Activated naive CD4-positive, alpha-beta T cell treated with anti-CD3 and anti-CD28 coated beads, Interleukin-2, amount 50 U/mL, for 16 hours (primary cell): ENCODE measurements around the gene NFYB.

Experiments used
- DNase-seq: peaks from one replicate; pipeline ENCODE4 v3.0.0-alpha.2; 2020

The NFYB gene

GRCh38 chr12:104109446-104110271, 28.4 kb downstream of the NFYB start:
- no peak for DNase-seq

- DNase-seq, result peak; percentile 89
Measured at GRCh38 chr12:104108755-104109445, 29.1 kb downstream of the NFYB start.

DNA sequence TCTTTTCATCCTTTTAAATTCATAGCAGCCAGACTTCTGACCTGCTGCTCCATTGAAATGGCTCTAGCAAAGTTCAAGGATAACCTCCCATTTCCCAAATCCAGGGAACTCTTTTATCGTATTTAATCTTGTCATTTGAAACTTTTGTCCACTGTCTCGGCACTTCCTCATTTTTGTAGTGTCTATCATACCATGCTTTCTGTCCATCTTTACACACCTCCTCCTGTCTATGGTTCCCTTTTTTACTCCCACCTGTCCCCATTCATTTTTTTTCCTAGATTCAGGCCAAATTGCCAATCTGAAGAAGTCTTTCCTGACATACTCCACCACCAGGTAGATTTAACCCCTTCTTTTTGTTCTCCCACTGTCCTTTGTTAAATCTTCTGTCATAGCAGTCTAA, 31.0 kb downstream of the NFYB start:
- no peak for DNase-seq

DNA sequence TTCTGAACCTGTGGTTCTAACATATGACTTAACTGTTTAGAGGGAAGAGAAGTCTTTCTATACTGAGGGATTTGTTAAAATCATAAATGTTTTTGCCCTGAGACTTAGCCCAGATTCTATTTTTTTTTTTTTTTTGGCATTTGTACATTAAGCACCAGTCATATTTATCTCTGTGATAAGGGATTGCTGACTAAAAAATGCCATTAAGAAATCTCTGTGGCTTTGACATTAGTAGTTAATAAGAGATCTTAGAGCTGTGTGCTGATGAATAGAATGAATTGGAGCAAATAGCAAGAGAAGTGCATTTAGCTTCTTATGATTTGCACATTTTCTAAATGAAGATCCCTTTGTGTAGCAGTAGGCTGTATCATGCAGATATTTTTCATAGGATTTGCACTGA, 32.5 kb downstream of the NFYB start:
- no peak for DNase-seq

- DNase-seq, result no peak
Measured at GRCh38 chr12:104097954-104098353, 40.1 kb downstream of the NFYB start.

DNA sequence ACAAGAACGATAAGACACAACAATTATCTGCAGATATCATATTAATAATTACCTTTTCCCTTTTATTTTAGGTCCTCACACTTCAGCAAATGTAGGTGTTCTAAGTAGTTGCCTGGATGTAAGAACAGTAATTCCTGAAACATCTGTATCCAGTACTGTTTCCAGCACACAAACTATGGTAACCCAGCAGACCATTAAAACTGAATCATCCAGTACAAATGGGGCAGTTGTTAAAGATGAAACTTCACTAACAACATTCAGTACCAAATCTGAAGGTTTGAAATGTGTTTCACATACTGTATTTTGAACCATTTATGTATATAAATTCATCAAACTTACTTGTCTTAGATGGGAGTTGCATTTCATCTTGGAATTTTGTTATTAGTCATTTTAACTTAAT, 42.7 kb downstream of the NFYB start:
- DNase-seq, result no peak

GRCh38 chr12:104094284-104094683, 43.7 kb downstream of the NFYB start:
- DNase-seq, result no peak

GRCh38 chr12:104091136-104091535, 46.9 kb downstream of the NFYB start:
- no peak for DNase-seq

DNA sequence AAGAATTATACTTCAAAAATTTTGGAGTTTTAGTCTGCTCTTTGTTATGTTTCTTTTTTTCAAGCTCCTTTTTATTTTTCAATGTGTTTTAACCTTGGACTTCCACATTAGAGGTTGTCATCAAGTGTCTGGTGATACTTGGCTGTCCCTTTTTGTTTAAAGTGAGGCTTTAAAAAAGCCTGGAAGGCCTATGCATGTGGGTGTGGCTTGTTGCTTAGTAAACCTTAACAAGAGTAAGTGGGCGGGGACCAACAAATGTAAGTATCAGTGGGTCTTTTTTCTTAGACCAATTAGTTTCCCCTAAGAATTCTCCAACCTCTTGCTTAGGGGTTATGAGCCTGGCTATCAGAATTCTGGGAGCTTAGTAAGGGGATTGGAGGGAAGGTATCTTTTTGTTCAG, 47.3 kb downstream of the NFYB start:
- no peak for DNase-seq

- DNase-seq, result peak; percentile 31
Measured at GRCh38 chr12:104083769-104084475, 54.1 kb downstream of the NFYB start.

DNA sequence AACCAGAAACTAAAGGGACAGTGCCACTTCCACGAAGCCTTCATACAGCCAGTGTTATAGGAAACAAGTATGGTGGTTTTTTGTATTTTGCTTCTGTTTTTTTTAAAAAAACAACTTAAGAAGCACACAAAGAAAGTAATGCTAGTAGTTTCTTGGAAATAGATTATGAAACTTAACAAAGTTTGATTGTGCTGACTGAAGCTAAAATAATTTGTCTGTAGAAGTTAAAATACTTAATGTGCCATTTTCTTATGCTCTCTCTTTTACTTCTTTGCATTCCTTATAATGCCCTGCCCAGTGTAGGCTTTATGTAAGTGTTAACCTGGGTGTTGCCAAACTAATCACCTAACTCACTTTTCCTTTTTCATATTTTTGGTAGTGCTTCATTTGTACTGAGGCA, 57.2 kb downstream of the NFYB start:
- DNase-seq, result no peak

DNA sequence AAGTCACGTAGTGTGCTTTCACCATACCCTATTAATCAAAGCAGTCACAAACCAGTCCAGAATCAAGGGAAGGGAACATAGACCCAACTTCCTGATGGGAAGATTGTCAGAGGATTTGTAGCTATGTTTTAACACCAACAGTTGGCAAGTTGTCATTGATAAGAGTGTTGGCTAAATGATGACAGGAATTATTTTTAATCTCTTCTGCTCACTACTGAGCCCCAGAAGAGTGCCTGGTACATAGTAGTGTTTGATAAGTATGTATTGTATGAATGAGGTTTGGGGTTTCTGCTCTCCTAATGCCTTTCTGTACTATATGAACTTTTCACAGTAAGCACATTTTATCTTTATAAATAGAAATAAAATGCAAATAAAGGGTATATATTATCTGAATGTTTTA, 59.0 kb downstream of the NFYB start:
- no peak for DNase-seq

- no peak for DNase-seq
Measured at GRCh38 chr12:104073699-104074098, 64.3 kb downstream of the NFYB start.

DNA sequence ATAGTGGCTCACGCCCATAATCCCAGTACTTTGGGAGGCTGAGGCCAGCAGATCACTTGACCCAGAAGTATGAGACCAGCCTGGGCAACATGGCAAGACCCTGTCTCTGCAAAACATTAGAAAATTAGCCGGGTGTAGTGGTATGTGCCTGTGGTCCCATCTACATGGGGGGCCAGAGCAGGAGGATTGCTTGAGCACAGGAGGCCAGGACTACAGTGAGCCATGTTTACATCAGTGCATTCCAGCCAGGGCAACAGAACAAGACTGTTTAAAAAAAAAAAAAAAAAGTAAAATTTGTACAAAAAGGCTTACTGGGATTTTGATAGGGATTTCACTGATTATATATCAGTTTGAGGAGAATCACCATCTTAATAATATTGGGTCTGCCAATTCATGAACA, 65.9 kb downstream of the NFYB start:
- DNase-seq, result no peak
